ENCODE results near the gene PIM2.

DNA sequence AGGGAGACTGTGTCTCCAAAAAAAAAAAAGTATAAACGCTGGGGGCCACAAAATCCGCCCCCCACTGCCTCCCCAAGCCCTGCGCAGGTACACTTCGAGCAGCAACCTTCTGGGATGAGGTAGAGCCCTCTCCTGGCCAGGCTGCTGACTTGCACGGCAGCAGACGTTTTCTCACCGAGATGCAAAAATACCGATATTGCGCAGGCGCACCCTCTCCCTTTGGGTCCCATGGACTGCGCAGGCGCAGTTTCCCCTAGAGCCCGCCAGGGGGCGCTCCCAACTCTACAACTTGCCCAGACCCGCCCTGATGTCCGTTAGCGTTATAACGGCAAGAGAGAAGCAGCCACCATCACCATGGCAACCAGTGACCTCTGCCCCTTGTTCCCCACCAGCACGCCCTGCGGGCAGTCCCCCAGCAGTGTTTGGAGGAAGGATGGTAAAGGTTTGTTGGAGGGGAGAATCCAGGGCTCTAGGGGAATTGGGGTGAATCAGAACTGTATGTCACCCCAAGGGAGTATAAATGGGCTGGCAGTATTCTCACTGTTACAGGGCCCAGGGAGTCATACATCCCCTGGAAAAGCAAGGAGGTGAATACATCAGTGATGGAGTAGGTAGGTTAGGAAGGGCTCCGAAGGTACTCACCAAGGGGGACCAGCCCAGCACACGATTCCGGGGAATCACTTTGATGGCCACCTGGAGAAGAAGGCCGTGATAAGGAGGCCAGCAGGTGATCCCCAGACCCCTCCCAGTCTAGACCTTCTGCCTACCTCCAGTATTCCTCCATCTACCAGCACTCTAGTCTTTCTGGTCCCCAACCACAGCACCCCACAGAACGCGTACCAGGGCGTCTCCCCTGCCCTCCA lies 1.5 kb downstream of the PIM2 start:
- TF ChIP-seq POLR2AphosphoS5 (IDR thresholded peaks at IDR 0.05; ENCODE audit: borderline replicate concordance, low read depth, low read length) = no peak
- TF ChIP-seq EZH2 (IDR thresholded peaks at IDR 0.05) = no peak
